GM15510 (cell line): ENCODE data around the gene GPR63.

ENCODE experiments used
- POLR2A ChIP-seq: IDR thresholded peaks from 3 replicates; pipeline ENCODE4 v1.6.1; 2011; ENCODE audit warnings: borderline replicate concordance; ENCODE audit not compliant: insufficient read length; ENCODE audit errors: extremely low read depth

Gene GPR63

DNA sequence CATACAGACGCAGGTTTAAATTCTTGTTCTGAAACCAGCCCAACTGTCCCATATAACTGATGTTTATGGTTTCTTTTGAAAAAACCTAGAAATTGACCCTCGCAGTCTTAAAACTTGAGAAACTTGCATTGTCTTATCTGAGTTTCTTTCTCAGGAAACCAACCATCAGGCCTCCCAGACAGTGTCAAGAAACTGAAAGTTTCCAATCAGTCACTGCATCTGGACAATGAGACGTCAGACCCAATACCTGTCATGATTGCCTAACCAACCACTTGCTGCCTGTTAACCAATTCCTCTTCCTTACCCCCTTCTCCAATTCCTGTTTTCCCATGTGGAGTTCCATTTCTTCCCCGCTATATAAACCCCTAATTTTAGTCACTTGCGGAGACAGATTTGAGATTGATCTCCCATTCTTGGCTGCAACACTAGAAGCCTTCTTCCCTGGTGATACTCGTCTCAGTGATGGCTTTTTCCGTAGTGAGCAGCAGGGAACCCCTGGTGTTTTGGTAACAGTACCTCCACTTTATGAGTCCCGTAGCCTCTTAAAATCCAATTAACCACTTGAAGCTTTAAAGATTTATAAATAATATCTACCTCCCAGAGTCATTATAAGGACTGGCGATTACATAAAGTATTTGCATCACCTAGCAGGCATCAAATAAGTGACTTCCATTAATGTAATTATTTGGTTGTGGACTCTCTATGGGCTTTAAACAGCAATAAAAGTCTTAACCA, 49.3 kb downstream of the GPR63 start:
- no peak for TF ChIP-seq POLR2A

GRCh38 chr6:96786336-96786735, 50.9 kb downstream of the GPR63 start:
- TF ChIP-seq POLR2A, result no peak

GRCh38 chr6:96784650-96785049, 52.6 kb downstream of the GPR63 start:
- no peak for TF ChIP-seq POLR2A

DNA sequence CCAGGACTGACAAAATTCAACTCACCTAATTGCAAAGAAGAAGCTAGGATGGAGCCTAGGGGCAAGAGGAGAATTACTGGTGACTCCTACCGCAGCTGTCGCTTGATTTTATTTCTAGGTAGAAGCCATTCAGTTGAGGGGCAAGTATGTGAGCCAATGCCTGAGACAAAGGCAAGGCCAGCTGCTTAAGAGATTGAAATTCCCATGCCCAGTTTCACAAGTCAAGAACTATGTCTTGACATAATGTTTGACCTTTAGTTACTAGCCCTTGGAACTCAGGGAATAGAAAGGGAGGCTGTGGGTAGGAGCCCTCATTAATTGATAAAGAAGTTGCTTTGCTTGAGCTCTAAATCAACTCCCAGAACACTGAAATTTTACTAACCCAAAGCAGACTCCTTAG, 54.0 kb downstream of the GPR63 start:
- no peak for TF ChIP-seq POLR2A

DNA sequence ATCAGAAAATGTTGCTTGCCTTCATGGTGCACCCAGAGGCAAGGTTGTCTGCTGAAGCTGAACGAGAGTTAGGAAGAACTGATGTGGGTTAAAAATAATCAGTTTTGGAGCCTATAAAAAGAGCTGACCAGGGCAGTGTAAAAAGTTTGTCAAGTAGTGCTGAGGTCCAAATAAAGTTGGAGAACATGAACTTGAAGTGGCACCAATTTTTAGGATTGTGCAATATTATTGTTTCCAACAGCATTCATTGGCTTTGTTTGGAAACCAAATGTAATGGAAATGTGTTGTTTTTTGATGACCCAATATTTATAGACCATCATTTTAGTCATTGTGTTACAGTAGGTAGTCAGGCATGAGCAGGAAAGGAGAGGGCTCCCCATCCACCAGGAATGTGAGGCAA, 55.7 kb downstream of the GPR63 start:
- no peak for TF ChIP-seq POLR2A

DNA sequence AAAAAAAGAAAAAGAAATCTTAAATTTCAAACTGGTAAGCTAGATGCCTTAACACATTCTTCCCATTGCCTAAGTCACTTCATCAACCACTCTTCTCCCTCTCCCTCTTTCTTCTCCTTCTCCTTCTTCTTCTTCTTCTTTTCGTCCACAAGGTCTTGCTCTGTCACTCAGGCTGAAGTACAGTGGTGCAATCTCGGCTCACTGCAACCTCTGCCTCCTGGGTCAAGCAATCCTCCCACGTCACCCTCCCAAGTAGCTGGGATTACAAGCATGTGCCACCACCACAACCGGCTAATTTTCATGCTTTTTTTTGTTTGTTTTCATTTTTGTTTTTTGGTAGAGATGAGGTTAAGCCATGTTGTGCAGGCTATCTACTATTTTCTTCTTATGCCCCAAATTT, 60.2 kb downstream of the GPR63 start:
- no peak for TF ChIP-seq POLR2A

DNA sequence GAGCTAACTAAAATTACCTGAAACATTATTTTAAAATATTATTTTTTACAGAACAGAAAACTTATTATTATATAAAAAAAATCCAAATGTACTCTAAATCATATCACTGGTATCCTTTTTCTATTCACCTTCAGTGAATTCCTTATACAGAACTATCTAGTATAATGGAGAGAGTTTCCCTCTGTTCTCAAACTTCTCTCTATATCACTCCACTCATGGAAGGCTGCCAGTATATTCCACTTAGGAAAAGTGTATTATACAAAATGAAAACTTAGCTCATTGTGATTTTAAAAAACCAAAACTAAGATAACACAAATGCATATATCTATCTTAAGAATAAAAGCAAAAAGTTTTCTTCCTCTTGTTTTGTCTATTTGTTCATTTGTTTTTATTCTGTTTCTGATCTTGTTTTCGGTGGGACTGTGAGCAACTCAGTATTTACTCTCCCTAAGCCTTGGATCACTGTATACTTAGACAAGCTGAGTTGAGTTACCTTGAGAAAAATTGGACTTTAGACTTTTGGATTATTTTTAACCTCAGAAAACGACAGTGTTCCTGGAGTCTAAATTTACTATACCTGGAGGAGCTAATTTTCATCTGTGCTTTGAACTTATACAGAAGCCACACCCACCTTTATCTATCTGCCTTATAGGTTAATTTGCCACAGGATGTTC, 61.4 kb downstream of the GPR63 start:
- no peak for TF ChIP-seq POLR2A

GRCh38 chr6:96766769-96767168, 70.5 kb downstream of the GPR63 start:
- TF ChIP-seq POLR2A, result no peak

- no peak for TF ChIP-seq POLR2A
These were observed 74.7 kb downstream of the GPR63 start for GRCh38 chr6:96762599-96762998.

DNA sequence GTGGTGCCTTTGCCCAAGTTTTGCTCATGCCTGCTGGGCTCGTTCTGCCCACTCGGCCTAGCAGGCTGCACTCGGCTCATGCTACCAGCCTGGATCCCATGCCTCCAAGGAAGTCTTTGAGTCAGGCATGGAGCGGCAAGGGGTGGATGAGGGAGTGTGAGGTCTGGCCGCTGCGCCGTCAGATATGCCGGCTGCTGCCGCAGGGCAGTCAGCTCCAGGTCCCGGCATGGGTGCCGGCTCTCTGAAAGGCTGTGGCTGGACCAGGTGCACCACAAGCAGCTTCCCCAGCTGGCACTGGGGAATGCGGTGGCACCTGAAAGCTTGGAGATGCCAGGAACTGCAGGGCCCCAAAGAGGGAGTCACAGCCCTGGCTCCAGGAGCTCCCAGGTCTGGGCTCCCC, 75.5 kb downstream of the GPR63 start:
- no peak for TF ChIP-seq POLR2A

- no peak for TF ChIP-seq POLR2A
These were observed 77.1 kb downstream of the GPR63 start for GRCh38 chr6:96760153-96760687.

DNA sequence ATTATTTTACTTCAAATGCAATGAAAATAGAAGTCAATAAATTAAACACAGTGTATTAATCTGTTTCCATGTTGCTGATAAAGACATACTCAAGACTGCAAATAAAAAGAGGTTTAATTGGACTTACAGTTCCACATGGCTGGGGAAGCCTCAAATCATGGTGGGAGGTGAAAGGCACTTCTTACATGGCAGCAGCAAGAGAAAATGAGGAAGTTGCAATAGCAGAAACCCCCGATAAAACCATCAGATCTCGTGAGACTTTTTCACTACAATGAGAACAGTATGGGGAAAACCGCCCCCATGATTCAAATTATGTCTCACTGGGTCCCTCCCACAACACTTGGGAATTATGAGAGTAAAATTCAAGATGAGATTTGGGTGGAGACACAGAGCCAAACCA, 82.2 kb downstream of the GPR63 start:
- TF ChIP-seq POLR2A, result no peak

DNA sequence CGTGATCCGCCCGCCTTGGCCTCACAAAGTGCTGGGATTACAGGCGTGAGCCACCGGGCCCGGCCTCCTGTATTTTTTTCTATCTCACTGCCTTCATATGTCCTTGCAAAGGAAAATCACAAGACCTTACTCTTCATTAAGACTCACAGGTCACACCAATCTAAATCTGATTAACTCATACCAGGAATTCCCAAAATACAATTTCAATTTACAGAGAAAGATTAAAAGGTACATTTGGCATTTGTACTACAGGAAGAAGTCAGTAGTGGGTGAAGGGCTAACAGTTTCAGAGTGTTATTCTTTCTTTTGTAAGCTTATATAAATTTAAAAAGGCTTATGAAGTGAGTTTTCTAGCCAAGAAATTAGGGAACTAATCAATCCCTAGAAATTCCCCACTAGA, 87.4 kb downstream of the GPR63 start:
- TF ChIP-seq POLR2A, result no peak
